ENCODE data around the gene MTERF1.
"Not testable (repeated sequence)": the region's sequence is repeated elsewhere in the genome, so short reads cannot be mapped to it uniquely, and the experiment has no call there.

MTERF1 gene

GRCh38 chr7:91869661-91870060, 10.8 kb downstream of the MTERF1 start:
- in situ Hi-C loops (cut with HindIII; ENCODE audit: low sequenced_read_pairs), result no loop called here
- H3K4me3 ChIP-seq (ENCODE audit: low read depth, low read length), result no peak overlapping the region
- TF ChIP-seq CTCF (IDR thresholded peaks at IDR 0.05; ENCODE audit: low read depth, low read length, missing control alignments), result no peak
- DNase-seq (ENCODE audit: low read depth), result no peak

GRCh38 chr7:91866599-91867148, 13.8 kb downstream of the MTERF1 start:
- DNase-seq (ENCODE audit: low read depth), result no peak
- no peak for TF ChIP-seq CTCF (IDR thresholded peaks at IDR 0.05; ENCODE audit: low read depth, low read length, missing control alignments)
- in situ Hi-C loops (cut with HindIII; ENCODE audit: low sequenced_read_pairs), result no loop called here
- H3K4me3 ChIP-seq (ENCODE audit: low read depth, low read length), result no peak overlapping the region

- no peak for TF ChIP-seq CTCF (IDR thresholded peaks at IDR 0.05; ENCODE audit: low read depth, low read length, missing control alignments)
- no peak for DNase-seq (ENCODE audit: low read depth)
- H3K4me3 ChIP-seq (ENCODE audit: low read depth, low read length), result no peak overlapping the region
- in situ Hi-C loops (cut with HindIII; ENCODE audit: low sequenced_read_pairs), result no loop called here
These were observed 15.0 kb downstream of the MTERF1 start for GRCh38 chr7:91865511-91865910.

- DNase-seq (ENCODE audit: low read depth); H3K4me3 ChIP-seq (ENCODE audit: low read depth, low read length); in situ Hi-C loops (cut with HindIII; ENCODE audit: low sequenced_read_pairs): not testable (repeated sequence)
These were observed 15.9 kb downstream of the MTERF1 start for GRCh38 chr7:91864604-91865003.

- no peak for TF ChIP-seq CTCF (IDR thresholded peaks at IDR 0.05; ENCODE audit: low read depth, low read length, missing control alignments)
- DNase-seq (ENCODE audit: low read depth), result no peak
- in situ Hi-C loops (cut with HindIII; ENCODE audit: low sequenced_read_pairs), result no loop called here
- H3K4me3 ChIP-seq (ENCODE audit: low read depth, low read length), result no peak overlapping the region
These were observed 16.4 kb downstream of the MTERF1 start for GRCh38 chr7:91864070-91864469.

GRCh38 chr7:91852263-91852741, 28.2 kb downstream of the MTERF1 start:
- peak; percentile 5 for TF ChIP-seq CTCF (IDR thresholded peaks at IDR 0.05; ENCODE audit: low read depth, low read length, missing control alignments)
- in situ Hi-C loops (cut with HindIII; ENCODE audit: low sequenced_read_pairs), result no loop called here
- H3K4me3 ChIP-seq (ENCODE audit: low read depth, low read length), result no peak overlapping the region
- no peak for DNase-seq (ENCODE audit: low read depth)

- in situ Hi-C loops (cut with HindIII; ENCODE audit: low sequenced_read_pairs), result no loop called here
- H3K4me3 ChIP-seq (ENCODE audit: low read depth, low read length), result no peak overlapping the region
- no peak for TF ChIP-seq CTCF (IDR thresholded peaks at IDR 0.05; ENCODE audit: low read depth, low read length, missing control alignments)
- DNase-seq (ENCODE audit: low read depth), result no peak
These were observed 30.0 kb downstream of the MTERF1 start for GRCh38 chr7:91850455-91850854.
